ENCODE data around the gene CNIH2. TPM values are rescaled to one million over a fixed set of nuclear protein-coding genes. Genes with fewer than 3 reads are reported as not detected.
A peak's percentile ranks its signal among the peaks of the same experiment; 100 is the strongest.

CNIH2 gene
- total RNA-seq, 6 experiments from 2014 or later, result 0.73 to 1.9 (median 1.1) TPM

DNA sequence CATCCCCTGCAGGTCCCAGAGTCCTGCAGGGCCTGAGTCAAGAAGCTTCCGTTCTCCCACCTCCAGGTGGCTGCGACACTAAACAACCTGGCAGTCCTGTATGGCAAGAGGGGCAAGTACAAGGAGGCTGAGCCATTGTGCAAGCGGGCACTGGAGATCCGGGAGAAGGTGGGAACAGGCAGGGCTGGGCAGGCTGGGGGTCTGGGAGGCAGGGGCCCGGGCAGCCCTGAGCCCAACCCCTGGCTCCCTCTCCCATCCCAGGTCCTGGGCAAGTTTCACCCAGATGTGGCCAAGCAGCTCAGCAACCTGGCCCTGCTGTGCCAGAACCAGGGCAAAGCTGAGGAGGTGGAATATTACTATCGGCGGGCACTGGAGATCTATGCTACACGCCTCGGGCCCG lies 14.2 kb upstream of the CNIH2 start:
- Mint-ChIP-seq H3K4me3 (no peak overlapping the region), H3K4me1 (ENCODE audit: low read depth) (peaks cover 28% of the 10 kb centered on the region), H3K36me3 (ENCODE audit: low read depth) (peaks cover 9% of the 10 kb centered on the region), H3K9me3 (no peaks in the 10 kb centered on the region), H3K27ac (no peak overlapping the region), H3K27me3 (ENCODE audit: insufficient read depth) (peaks cover 6% of the 10 kb centered on the region)
- TF ChIP-seq, protein P1, sequence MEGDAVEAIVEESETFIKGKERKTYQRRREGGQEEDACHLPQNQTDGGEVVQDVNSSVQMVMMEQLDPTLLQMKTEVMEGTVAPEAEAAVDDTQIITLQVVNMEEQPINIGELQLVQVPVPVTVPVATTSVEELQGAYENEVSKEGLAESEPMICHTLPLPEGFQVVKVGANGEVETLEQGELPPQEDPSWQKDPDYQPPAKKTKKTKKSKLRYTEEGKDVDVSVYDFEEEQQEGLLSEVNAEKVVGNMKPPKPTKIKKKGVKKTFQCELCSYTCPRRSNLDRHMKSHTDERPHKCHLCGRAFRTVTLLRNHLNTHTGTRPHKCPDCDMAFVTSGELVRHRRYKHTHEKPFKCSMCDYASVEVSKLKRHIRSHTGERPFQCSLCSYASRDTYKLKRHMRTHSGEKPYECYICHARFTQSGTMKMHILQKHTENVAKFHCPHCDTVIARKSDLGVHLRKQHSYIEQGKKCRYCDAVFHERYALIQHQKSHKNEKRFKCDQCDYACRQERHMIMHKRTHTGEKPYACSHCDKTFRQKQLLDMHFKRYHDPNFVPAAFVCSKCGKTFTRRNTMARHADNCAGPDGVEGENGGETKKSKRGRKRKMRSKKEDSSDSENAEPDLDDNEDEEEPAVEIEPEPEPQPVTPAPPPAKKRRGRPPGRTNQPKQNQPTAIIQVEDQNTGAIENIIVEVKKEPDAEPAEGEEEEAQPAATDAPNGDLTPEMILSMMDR (IDR thresholded peaks at IDR 0.05), result no peak
- DNase-seq, result no peak

GRCh38 chr11:66264383-66264782 lies 13.6 kb upstream of the CNIH2 start:
- Mint-ChIP-seq H3K27me3 (ENCODE audit: insufficient read depth) (peaks cover 2% of the 10 kb centered on the region), H3K4me3 (no peak overlapping the region), H3K27ac (no peak overlapping the region), H3K4me1 (ENCODE audit: low read depth) (peaks cover 23% of the 10 kb centered on the region), H3K9me3 (no peaks in the 10 kb centered on the region), H3K36me3 (ENCODE audit: low read depth) (peaks cover 8% of the 10 kb centered on the region)
- TF ChIP-seq, protein P1 (IDR thresholded peaks at IDR 0.05), result no peak
- DNase-seq, result no peak

- no peak overlapping the region for H3K4me3 Mint-ChIP-seq
- TF ChIP-seq, protein P1 (IDR thresholded peaks at IDR 0.05), result peak; percentile 76
- peaks cover 23% of the 10 kb centered on the region for H3K4me1 Mint-ChIP-seq (ENCODE audit: low read depth)
- no peaks in the 10 kb centered on the region for H3K9me3 Mint-ChIP-seq
- DNase-seq, result no peak
- H3K36me3 Mint-ChIP-seq (ENCODE audit: low read depth), result peaks cover 7% of the 10 kb centered on the region
- peaks cover 2% of the 10 kb centered on the region for H3K27me3 Mint-ChIP-seq (ENCODE audit: insufficient read depth)
- no peak overlapping the region for H3K27ac Mint-ChIP-seq
Measured at GRCh38 chr11:66264914-66265313, 13.1 kb upstream of the CNIH2 start.

- TF ChIP-seq, protein P1 (IDR thresholded peaks at IDR 0.05), result no peak
- H3K4me3 Mint-ChIP-seq, result no peak overlapping the region
- peaks cover 2% of the 10 kb centered on the region for H3K27me3 Mint-ChIP-seq (ENCODE audit: insufficient read depth)
- peaks cover 9% of the 10 kb centered on the region for H3K36me3 Mint-ChIP-seq (ENCODE audit: low read depth)
- no peak overlapping the region for H3K27ac Mint-ChIP-seq
- H3K9me3 Mint-ChIP-seq, result no peaks in the 10 kb centered on the region
- no peak for DNase-seq
- H3K4me1 Mint-ChIP-seq (ENCODE audit: low read depth), result peaks cover 25% of the 10 kb centered on the region
Measured at GRCh38 chr11:66265531-66266377, 12.2 kb upstream of the CNIH2 start.

GRCh38 chr11:66266378-66267038 lies 11.5 kb upstream of the CNIH2 start:
- peaks cover 11% of the 10 kb centered on the region for H3K36me3 Mint-ChIP-seq (ENCODE audit: low read depth)
- DNase-seq, result no peak
- H3K4me1 Mint-ChIP-seq (ENCODE audit: low read depth), result peaks cover 25% of the 10 kb centered on the region
- H3K27ac Mint-ChIP-seq, result peak overlapping the region; percentile 76
- H3K9me3 Mint-ChIP-seq, result no peaks in the 10 kb centered on the region
- TF ChIP-seq, protein P1 (IDR thresholded peaks at IDR 0.05), result no peak
- peaks cover 2% of the 10 kb centered on the region for H3K27me3 Mint-ChIP-seq (ENCODE audit: insufficient read depth)
- H3K4me3 Mint-ChIP-seq, result peak overlapping the region; percentile 96; the same call in 1 of the 2 replicates

All from HFFc6 (cell line).